HG02798 (cell line): ENCODE measurements around the gene LATS1.
"Not testable (repeated sequence)": the region's sequence is repeated elsewhere in the genome, so short reads cannot be mapped to it uniquely, and the experiment has no call there.

Source experiments
- ATAC-seq: cut with Tn5 transposase; IDR thresholded peaks from one replicate; pipeline ENCODE4 v1.9.1; 2021; ENCODE audit warnings: mild to moderate bottlenecking; ENCODE audit not compliant: unreplicated experiment, poor library complexity

The LATS1 gene

GRCh38 chr6:149680503-149680902 is 37.4 kb downstream of the LATS1 start:
- ATAC-seq: peak; percentile 58

GRCh38 chr6:149672265-149672664 is 45.6 kb downstream of the LATS1 start:
- not testable (repeated sequence) for ATAC-seq

- ATAC-seq: no peak
These were observed 57.9 kb downstream of the LATS1 start for GRCh38 chr6:149660028-149660427.

- no peak for ATAC-seq
These were observed 60.5 kb downstream of the LATS1 start for GRCh38 chr6:149657441-149657840.

- peak; percentile 33 for ATAC-seq
These were observed 66.8 kb downstream of the LATS1 start for GRCh38 chr6:149651056-149651455.

GRCh38 chr6:149648148-149649145 is 69.5 kb downstream of the LATS1 start, which contains the start of gene KATNA1:
TSS of gene KATNA1 (minus strand) at chr6:149648714. CDS start at chr6:149638547, 10,167 bp downstream.
- peak; percentile 93 for ATAC-seq

- no peak for ATAC-seq
These were observed 71.3 kb downstream of the LATS1 start for GRCh38 chr6:149646599-149646998.

GRCh38 chr6:149642829-149643580 is 74.9 kb downstream of the LATS1 start:
- no peak for ATAC-seq

- no peak for ATAC-seq
These were observed 81.8 kb downstream of the LATS1 start for GRCh38 chr6:149636124-149636523.

- no peak for ATAC-seq
These were observed 83.6 kb downstream of the LATS1 start for GRCh38 chr6:149634315-149634714.

GRCh38 chr6:149628875-149629510 is 88.9 kb downstream of the LATS1 start:
- ATAC-seq: peak; percentile 71

- no peak for ATAC-seq
These were observed 90.2 kb downstream of the LATS1 start for GRCh38 chr6:149627672-149628071.

GRCh38 chr6:149615805-149616204 is 102.1 kb downstream of the LATS1 start:
- no peak for ATAC-seq

- no peak for ATAC-seq
These were observed 103.6 kb downstream of the LATS1 start for GRCh38 chr6:149614337-149614736.

GRCh38 chr6:149608381-149608982 is 109.4 kb downstream of the LATS1 start:
- no peak for ATAC-seq
